Measurements from ENCODE around the gene AKR7A3. TPM values are rescaled to one million over a fixed set of nuclear protein-coding genes. Genes with fewer than 3 reads are reported as not detected.

AKR7A3 gene
- total and polyA plus RNA-seq, 4 donors: 0.23 to 69.6 (median 55.0) TPM

DNA sequence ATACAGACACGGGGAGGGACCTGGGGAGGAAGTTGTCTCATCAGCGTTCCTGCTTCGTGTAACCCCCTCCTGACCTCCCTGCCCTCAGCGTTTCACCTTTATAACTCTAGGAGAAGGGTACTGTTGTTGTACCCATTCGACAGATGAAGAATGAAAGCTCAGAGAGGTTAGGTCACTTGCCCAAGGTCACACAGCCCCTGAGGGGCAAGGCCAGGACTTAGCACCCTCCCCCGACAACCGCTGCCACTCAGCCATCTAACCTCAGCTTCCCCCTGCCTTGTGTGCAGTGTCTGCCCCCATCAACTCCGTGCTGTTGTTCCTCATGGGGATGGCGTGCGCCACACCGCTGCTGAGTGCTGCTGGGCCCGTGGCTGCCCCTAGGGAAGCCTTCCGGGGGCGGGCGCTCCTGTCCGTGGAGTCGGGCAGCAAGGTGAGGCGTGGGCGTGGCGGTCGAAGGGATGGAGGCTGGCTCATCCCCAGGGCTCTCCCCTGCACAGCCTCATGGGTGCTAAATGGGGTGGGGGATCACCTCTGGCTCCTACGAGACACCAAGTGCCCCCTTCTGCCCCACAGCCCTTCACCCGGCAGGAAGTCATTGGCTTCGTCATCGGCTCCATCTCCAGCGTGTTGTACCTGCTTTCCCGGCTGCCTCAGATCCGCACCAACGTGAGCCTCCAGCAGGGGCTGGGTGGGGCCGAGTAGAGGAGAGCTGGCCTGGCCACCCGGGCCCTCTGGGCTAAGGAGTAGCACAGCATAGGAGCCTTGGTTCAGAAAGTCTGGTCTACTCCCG is 37.6 kb upstream of the AKR7A3 start:
- Histone ChIP-seq H3K9ac (ENCODE audit: low read depth in 1 of 2, low read length in 2 of 2) (no peak overlapping the region), H3K4me3 (ENCODE audit: low read depth in 1 of 3, low read length in 3 of 3) (no peak overlapping the region), H3K27me3 (ENCODE audit: control insufficient read depth in 4 of 4, insufficient read depth in 4 of 4, low read length in 3 of 4) (no peaks in the 10 kb centered on the region), H3K9me3 (ENCODE audit: control insufficient read depth in 4 of 4, low read length in 3 of 4) (no peaks in the 10 kb centered on the region), H3K27ac (ENCODE audit: low read depth in 1 of 2, low read length in 2 of 2) (no peak overlapping the region), H3K36me3 (ENCODE audit: control insufficient read depth in 4 of 4, insufficient read depth in 3 of 4, low read depth in 1 of 4, low read length in 3 of 4) (peaks cover 9 to 56% (median 15%) of the 10 kb centered on the region in 4 donors), H3K4me1 (ENCODE audit: control insufficient read depth in 4 of 4, insufficient read depth in 4 of 4, low read length in 3 of 4) (no peaks in the 10 kb centered on the region)
- TF ChIP-seq EGR1 (IDR thresholded peaks at IDR 0.05; ENCODE audit: low read depth in 2 of 2) (no peak), TAF1 (conservative IDR thresholded peaks at IDR 0.05) (no peak), GABPA (IDR thresholded peaks at IDR 0.05 in 1 of 2, conservative IDR thresholded peaks at IDR 0.05 in 1 of 2) (no peak), RXRA (IDR thresholded peaks at IDR 0.05) (no peak), FOXA2 (IDR thresholded peaks at IDR 0.05) (no peak), NR2F2 (IDR thresholded peaks at IDR 0.05) (no peak), JUND (IDR thresholded peaks at IDR 0.05) (no peak), RAD21 (IDR thresholded peaks at IDR 0.05) (no peak), SP1 (IDR thresholded peaks at IDR 0.05) (no peak), FOXA1 (IDR thresholded peaks at IDR 0.05) (no peak), HNF4A (conservative IDR thresholded peaks at IDR 0.05) (no peak), YY1 (IDR thresholded peaks at IDR 0.05) (no peak)
- TF ChIP-seq, protein P1, sequence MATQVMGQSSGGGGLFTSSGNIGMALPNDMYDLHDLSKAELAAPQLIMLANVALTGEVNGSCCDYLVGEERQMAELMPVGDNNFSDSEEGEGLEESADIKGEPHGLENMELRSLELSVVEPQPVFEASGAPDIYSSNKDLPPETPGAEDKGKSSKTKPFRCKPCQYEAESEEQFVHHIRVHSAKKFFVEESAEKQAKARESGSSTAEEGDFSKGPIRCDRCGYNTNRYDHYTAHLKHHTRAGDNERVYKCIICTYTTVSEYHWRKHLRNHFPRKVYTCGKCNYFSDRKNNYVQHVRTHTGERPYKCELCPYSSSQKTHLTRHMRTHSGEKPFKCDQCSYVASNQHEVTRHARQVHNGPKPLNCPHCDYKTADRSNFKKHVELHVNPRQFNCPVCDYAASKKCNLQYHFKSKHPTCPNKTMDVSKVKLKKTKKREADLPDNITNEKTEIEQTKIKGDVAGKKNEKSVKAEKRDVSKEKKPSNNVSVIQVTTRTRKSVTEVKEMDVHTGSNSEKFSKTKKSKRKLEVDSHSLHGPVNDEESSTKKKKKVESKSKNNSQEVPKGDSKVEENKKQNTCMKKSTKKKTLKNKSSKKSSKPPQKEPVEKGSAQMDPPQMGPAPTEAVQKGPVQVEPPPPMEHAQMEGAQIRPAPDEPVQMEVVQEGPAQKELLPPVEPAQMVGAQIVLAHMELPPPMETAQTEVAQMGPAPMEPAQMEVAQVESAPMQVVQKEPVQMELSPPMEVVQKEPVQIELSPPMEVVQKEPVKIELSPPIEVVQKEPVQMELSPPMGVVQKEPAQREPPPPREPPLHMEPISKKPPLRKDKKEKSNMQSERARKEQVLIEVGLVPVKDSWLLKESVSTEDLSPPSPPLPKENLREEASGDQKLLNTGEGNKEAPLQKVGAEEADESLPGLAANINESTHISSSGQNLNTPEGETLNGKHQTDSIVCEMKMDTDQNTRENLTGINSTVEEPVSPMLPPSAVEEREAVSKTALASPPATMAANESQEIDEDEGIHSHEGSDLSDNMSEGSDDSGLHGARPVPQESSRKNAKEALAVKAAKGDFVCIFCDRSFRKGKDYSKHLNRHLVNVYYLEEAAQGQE (IDR thresholded peaks at IDR 0.05): no peak
- TF ChIP-seq, protein P2, sequence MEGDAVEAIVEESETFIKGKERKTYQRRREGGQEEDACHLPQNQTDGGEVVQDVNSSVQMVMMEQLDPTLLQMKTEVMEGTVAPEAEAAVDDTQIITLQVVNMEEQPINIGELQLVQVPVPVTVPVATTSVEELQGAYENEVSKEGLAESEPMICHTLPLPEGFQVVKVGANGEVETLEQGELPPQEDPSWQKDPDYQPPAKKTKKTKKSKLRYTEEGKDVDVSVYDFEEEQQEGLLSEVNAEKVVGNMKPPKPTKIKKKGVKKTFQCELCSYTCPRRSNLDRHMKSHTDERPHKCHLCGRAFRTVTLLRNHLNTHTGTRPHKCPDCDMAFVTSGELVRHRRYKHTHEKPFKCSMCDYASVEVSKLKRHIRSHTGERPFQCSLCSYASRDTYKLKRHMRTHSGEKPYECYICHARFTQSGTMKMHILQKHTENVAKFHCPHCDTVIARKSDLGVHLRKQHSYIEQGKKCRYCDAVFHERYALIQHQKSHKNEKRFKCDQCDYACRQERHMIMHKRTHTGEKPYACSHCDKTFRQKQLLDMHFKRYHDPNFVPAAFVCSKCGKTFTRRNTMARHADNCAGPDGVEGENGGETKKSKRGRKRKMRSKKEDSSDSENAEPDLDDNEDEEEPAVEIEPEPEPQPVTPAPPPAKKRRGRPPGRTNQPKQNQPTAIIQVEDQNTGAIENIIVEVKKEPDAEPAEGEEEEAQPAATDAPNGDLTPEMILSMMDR (IDR thresholded peaks at IDR 0.05; ENCODE audit: low read depth, low read length, missing input control): no peak
- TF ChIP-seq, protein P3, sequence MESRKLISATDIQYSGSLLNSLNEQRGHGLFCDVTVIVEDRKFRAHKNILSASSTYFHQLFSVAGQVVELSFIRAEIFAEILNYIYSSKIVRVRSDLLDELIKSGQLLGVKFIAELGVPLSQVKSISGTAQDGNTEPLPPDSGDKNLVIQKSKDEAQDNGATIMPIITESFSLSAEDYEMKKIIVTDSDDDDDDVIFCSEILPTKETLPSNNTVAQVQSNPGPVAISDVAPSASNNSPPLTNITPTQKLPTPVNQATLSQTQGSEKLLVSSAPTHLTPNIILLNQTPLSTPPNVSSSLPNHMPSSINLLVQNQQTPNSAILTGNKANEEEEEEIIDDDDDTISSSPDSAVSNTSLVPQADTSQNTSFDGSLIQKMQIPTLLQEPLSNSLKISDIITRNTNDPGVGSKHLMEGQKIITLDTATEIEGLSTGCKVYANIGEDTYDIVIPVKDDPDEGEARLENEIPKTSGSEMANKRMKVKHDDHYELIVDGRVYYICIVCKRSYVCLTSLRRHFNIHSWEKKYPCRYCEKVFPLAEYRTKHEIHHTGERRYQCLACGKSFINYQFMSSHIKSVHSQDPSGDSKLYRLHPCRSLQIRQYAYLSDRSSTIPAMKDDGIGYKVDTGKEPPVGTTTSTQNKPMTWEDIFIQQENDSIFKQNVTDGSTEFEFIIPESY (IDR thresholded peaks at IDR 0.05): no peak
- TF ChIP-seq, protein P4, sequence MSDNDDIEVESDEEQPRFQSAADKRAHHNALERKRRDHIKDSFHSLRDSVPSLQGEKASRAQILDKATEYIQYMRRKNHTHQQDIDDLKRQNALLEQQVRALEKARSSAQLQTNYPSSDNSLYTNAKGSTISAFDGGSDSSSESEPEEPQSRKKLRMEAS (IDR thresholded peaks at IDR 0.05): no peak
- TF ChIP-seq, protein P5, sequence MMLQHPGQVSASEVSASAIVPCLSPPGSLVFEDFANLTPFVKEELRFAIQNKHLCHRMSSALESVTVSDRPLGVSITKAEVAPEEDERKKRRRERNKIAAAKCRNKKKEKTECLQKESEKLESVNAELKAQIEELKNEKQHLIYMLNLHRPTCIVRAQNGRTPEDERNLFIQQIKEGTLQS (IDR thresholded peaks at IDR 0.05): no peak
- WGBS: 90% methylated on average over 32 of the region's 32 CpGs
- DNase-seq (ENCODE audit: low spot score): no peak

Data from liver (tissue), 9 donors.